ENCODE results near the gene JADE1. TPM values are rescaled to one million over a fixed set of nuclear protein-coding genes. Genes with fewer than 3 reads are reported as not detected.

Gene JADE1
- total and polyA plus RNA-seq, 9 of the 15 experiments (the other 6 are each of a cell fraction or from before 2014, with no cell fraction given): 8.3 to 37.9 (median 24.4) TPM

GRCh38 chr4:128811571-128812441 is 2.3 kb downstream of the JADE1 start (continued):
- TF ChIP-seq PHTF2 (CRISPR knock-in tag; IDR thresholded peaks at IDR 0.05) (no peak), SNAPC5 (CRISPR knock-in tag; IDR thresholded peaks at IDR 0.05) (no peak), FOXM1 (IDR thresholded peaks at IDR 0.05; ENCODE audit: low read depth) (peak; percentile 96), FOXM1 (CRISPR knock-in tag; IDR thresholded peaks at IDR 0.05; ENCODE audit: low read depth) (peak; percentile 81), ATF4 (CRISPR knock-in tag; IDR thresholded peaks at IDR 0.05) (no peak), VEZF1 (CRISPR knock-in tag; IDR thresholded peaks at IDR 0.05) (peak; percentile 89), PHF20 (IDR thresholded peaks at IDR 0.05; ENCODE audit: partially characterized antibody) (no peak), ATF1 (CRISPR knock-in tag; IDR thresholded peaks at IDR 0.05) (no peak), ATF1 (tag; IDR thresholded peaks at IDR 0.05) (peak; percentile 71), E2F6 (IDR thresholded peaks at IDR 0.05; ENCODE audit: borderline replicate concordance in 1 of 2, extremely low read depth in 1 of 2, insufficient read depth in 1 of 2, insufficient read length in 1 of 2, low read depth in 1 of 2, low read length in 1 of 2, poor library complexity in 1 of 2, severe bottlenecking in 1 of 2) (peak in 1 of 2 experiments; percentile 52), ZFP36 (IDR thresholded peaks at IDR 0.05; ENCODE audit: low read depth, low read length, partially characterized antibody) (no peak), RUNX1 (IDR thresholded peaks at IDR 0.05; ENCODE audit: low read depth) (0 out of 2 replicates have a peak, but pooled peaks have one; percentile 17), JUNB (CRISPR knock-in tag; conservative IDR thresholded peaks at IDR 0.05) (no peak), CBX1 (IDR thresholded peaks at IDR 0.05; ENCODE audit: low read depth) (peak; percentile 53; the same call in 1 of the 2 replicates), ESRRA (IDR thresholded peaks at IDR 0.05; ENCODE audit: borderline replicate concordance, low read depth) (no peak), ZNF551 (CRISPR knock-in tag; IDR thresholded peaks at IDR 0.05) (no peak), ERF (CRISPR knock-in tag; IDR thresholded peaks at IDR 0.05) (no peak), E4F1 (CRISPR knock-in tag; IDR thresholded peaks at IDR 0.05; ENCODE audit: borderline replicate concordance) (no peak), ILF3 (IDR thresholded peaks at IDR 0.05; ENCODE audit: borderline replicate concordance) (no peak), MTA3 (IDR thresholded peaks at IDR 0.05; ENCODE audit: borderline replicate concordance) (no peak)

All from K562 (cell line).